ENCODE measurements around the gene LSS. TPM values are rescaled to one million over a fixed set of nuclear protein-coding genes. Genes with fewer than 3 reads are reported as not detected.

LSS gene
- total and polyA plus RNA-seq, 2 of the 4 experiments (the other 2 are of a cell fraction): 43.4 to 58.1 TPM

DNA sequence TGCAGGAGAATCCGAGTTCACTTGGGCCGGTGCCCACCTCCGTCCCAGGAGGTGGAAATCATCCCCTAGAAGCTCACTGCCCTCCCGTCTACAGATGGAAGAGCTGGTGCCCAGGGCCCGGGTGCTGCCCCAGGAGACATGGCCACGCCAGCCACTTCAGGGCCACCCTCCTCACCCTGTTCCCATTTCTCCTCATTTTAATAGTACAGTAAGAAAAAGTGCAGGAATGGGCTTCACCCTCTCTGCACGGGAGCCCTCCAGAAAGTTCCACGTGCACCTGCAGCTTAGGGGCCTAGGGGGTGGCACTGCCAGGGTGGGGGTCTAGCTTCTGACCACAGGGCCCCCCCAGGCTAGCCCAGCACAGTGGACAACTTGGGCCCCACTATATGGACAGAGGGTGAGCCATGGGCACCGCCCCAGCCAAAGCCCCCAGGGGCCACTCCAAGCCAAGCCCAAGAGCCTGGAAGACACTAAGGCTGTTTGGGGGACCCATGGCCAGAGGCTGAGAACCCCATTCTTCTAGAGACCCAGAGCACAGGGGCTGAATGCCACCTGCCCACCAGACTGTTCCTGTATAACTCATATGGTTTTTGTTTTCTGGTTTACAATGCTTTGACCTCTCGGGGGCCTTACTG lies 69.8 kb downstream of the LSS start:
- ChIA-PET POLR2A (ENCODE audit: unreplicated experiment) (no interaction called here), CTCF (interaction anchor here (0.6 kb wide), 1 partner anchor 201 kb away, joined by 3 read pairs; no protein-coding TSS in a partner anchor)
- 97% methylated on average over 5 of the region's 10 CpGs; no CpG with 5 or more reads in 1 of the 2 experiments for WGBS, 2 experiments (ENCODE audit: extremely low coverage in 2 of 2, insufficient read length in 1 of 2)
- Histone ChIP-seq H2AK5ac (ENCODE audit: low read depth, low read length) (no peak overlapping the region), H3K23ac (ENCODE audit: low read depth, low read length) (no peak overlapping the region), H4K8ac (ENCODE audit: low read depth in 2 of 2, low read length in 2 of 2) (no peak overlapping the region), H3K18ac (ENCODE audit: low read depth, low read length) (no peak overlapping the region), H2AFZ (replicated peaks; ENCODE audit: low read length, poor library complexity) (no peak overlapping the region), H2BK20ac (ENCODE audit: low read depth, low read length) (no peak overlapping the region), H4K91ac (ENCODE audit: insufficient read depth, low read depth, low read length) (no peak overlapping the region), H2BK15ac (ENCODE audit: low read depth, low read length) (no peak overlapping the region), H3K36me3 (ENCODE audit: control insufficient read depth, insufficient read depth, low read length) (peaks cover 4% of the 10 kb centered on the region; the same call in 1 of the 2 replicates), H4K20me1 (ENCODE audit: insufficient read depth, low read length) (no peaks in the 10 kb centered on the region), H3K79me1 (ENCODE audit: low read depth in 1 of 2, low read length in 2 of 2) (no peaks in the 10 kb centered on the region), H3K27me3 (ENCODE audit: control insufficient read depth, insufficient read depth, low read length) (no peaks in the 10 kb centered on the region), H2BK5ac (ENCODE audit: low read depth, low read length, poor library complexity, severe bottlenecking) (no peak overlapping the region), H3K4me2 (ENCODE audit: low read depth, low read length) (no peak overlapping the region), H3K4me1 (ENCODE audit: control insufficient read depth, insufficient read depth, low read length) (no peaks in the 10 kb centered on the region), H3K9me3 (ENCODE audit: control insufficient read depth, insufficient read depth, low read length) (peaks cover 2% of the 10 kb centered on the region; the same call in 1 of the 2 replicates), H2AK9ac (replicated peaks; ENCODE audit: low read depth, low read length, poor library complexity) (no peak overlapping the region), H3K14ac (replicated peaks; ENCODE audit: low read depth, low read length) (no peak overlapping the region), H3K9me1 (ENCODE audit: insufficient read depth, low read length) (0 out of 2 replicates have a peak, but pooled peaks cover 3% of the 10 kb centered on the region), H4K5ac (ENCODE audit: low read depth, low read length) (no peak overlapping the region), H3K9ac (ENCODE audit: low read depth, low read length) (no peak overlapping the region), H2BK120ac (ENCODE audit: low read depth, low read length) (no peak overlapping the region), H3K56ac (ENCODE audit: extremely low read depth, insufficient read depth, low read length) (no peak overlapping the region), H3K4ac (ENCODE audit: low read depth, low read length) (no peak overlapping the region), H3K27ac (ENCODE audit: insufficient read depth, low read length) (no peak overlapping the region), H3K4me3 (ENCODE audit: insufficient read depth, low read depth, low read length) (no peak overlapping the region)
- no peak for ATAC-seq (ENCODE audit: low read depth)
- BruUV-seq (replicated peaks): no TSS peak
- intact Hi-C loops (cut with micrococcal nuclease): no loop called here
- in situ Hi-C loops (cut with MboI; ENCODE audit: low sequenced_read_pairs): no loop called here
- dilution Hi-C loops (cut with HindIII; ENCODE audit: low sequenced_read_pairs, unreplicated experiment): no loop called here
- TF ChIP-seq POLR2A (IDR thresholded peaks at IDR 0.05; ENCODE audit: low read depth, low read length) (no peak), MAZ (IDR thresholded peaks at IDR 0.05; ENCODE audit: borderline replicate concordance, low read depth, low read length) (no peak), FOS (IDR thresholded peaks at IDR 0.05; ENCODE audit: low read depth, low read length) (no peak), RCOR1 (IDR thresholded peaks at IDR 0.05; ENCODE audit: insufficient replicate concordance, low read length) (no peak), CHD1 (IDR thresholded peaks at IDR 0.05; ENCODE audit: low read depth, low read length) (no peak), SMC3 (IDR thresholded peaks at IDR 0.05; ENCODE audit: low read depth, low read length) (no peak), MAFK (IDR thresholded peaks at IDR 0.05; ENCODE audit: low read depth, low read length) (no peak), USF2 (IDR thresholded peaks at IDR 0.05; ENCODE audit: low read depth, low read length) (no peak), RAD21 (IDR thresholded peaks at IDR 0.05; ENCODE audit: low read length) (no peak), BHLHE40 (IDR thresholded peaks at IDR 0.05; ENCODE audit: low read depth, low read length) (no peak), CEBPB (IDR thresholded peaks at IDR 0.05; ENCODE audit: low read depth, low read length) (no peak), RFX5 (IDR thresholded peaks at IDR 0.05; ENCODE audit: low read depth, low read length) (no peak)
- TF ChIP-seq, protein P1, sequence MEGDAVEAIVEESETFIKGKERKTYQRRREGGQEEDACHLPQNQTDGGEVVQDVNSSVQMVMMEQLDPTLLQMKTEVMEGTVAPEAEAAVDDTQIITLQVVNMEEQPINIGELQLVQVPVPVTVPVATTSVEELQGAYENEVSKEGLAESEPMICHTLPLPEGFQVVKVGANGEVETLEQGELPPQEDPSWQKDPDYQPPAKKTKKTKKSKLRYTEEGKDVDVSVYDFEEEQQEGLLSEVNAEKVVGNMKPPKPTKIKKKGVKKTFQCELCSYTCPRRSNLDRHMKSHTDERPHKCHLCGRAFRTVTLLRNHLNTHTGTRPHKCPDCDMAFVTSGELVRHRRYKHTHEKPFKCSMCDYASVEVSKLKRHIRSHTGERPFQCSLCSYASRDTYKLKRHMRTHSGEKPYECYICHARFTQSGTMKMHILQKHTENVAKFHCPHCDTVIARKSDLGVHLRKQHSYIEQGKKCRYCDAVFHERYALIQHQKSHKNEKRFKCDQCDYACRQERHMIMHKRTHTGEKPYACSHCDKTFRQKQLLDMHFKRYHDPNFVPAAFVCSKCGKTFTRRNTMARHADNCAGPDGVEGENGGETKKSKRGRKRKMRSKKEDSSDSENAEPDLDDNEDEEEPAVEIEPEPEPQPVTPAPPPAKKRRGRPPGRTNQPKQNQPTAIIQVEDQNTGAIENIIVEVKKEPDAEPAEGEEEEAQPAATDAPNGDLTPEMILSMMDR (conservative IDR thresholded peaks at IDR 0.05; ENCODE audit: low read depth, low read length): no peak
- TF ChIP-seq, protein P2, sequence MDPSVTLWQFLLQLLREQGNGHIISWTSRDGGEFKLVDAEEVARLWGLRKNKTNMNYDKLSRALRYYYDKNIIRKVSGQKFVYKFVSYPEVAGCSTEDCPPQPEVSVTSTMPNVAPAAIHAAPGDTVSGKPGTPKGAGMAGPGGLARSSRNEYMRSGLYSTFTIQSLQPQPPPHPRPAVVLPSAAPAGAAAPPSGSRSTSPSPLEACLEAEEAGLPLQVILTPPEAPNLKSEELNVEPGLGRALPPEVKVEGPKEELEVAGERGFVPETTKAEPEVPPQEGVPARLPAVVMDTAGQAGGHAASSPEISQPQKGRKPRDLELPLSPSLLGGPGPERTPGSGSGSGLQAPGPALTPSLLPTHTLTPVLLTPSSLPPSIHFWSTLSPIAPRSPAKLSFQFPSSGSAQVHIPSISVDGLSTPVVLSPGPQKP (IDR thresholded peaks at IDR 0.05; ENCODE audit: borderline replicate concordance, low read depth, low read length): no peak
- DNase-seq: no peak
